Measurements from ENCODE around the gene PHACTR4. TPM values are rescaled to one million over a fixed set of nuclear protein-coding genes. Genes with fewer than 3 reads are reported as not detected.

PHACTR4 gene
- total and polyA plus RNA-seq, 2 of the 8 experiments (the other 6 are each of a cell fraction or from before 2014, with no cell fraction given) = 23.7 to 57.8 TPM

- TF ChIP-seq CHD7 (IDR thresholded peaks at IDR 0.05; ENCODE audit: insufficient replicate concordance, low read length) (no peak), ATF3 (IDR thresholded peaks at IDR 0.05; ENCODE audit: insufficient read depth, low read depth, low read length) (0 out of 2 replicates have a peak, but pooled peaks have one; percentile 1), E2F6 (IDR thresholded peaks at IDR 0.05) (peak; percentile 96), YY1 (IDR thresholded peaks at IDR 0.05; ENCODE audit: low read depth, low read length) (peak; percentile 97), SAP30 (IDR thresholded peaks at IDR 0.05; ENCODE audit: insufficient read depth, insufficient replicate concordance, low read length) (no peak)
Observed at GRCh38 chr1:28369371-28370238, at the start of gene PHACTR4 (continued).

All from H1 (cell line).